ENCODE results near the gene APOBEC3B. TPM values are rescaled to one million over a fixed set of nuclear protein-coding genes. Genes with fewer than 3 reads are reported as not detected.

APOBEC3B gene
- total RNA-seq, 1 donor from 2014 or later = 15.2 TPM

DNA sequence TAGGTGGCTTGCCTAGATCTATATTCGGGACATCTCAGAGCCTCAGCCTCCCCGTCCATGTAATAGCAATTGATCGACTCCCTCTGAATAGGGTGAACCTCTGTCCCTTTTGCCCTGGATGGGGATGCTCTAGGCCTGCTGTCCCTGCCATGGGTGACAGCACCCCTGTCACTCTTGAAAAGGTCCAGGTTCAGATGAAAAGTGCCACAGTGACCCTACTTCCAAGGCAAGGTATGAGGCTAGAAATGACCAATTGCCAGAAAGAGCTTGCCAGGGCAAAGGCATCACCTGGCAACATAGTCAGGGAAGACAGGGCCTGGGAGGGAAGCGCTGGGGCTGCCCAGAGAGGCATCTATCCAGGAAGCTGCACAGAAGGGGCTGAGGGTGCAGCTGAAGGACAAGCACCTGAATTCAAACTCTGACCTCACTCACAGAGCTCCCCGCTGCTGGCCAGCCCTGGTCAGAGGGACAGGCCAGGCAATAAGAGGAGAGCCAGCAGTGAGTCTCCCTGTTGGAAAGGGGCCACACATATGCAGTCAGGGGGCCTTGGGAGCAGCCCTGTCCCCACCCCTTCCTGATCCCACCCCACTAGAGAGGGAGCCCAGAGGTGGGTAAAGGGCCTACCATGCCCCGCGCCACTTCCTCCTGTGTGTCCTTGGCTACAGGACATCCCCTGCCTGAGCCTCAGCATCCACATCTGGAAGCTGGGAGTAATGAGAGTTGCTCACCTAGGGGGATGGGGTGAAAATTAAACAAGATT, 33.8 kb upstream of the APOBEC3B start:
- Histone ChIP-seq H3K27me3 (ENCODE audit: control insufficient read depth, insufficient read depth, low read length) (peaks cover 46% of the 10 kb centered on the region), H3K4me3 (ENCODE audit: low read depth, low read length) (no peak overlapping the region), H3K36me3 (ENCODE audit: control insufficient read depth, insufficient read depth, low read length) (no peaks in the 10 kb centered on the region)
- no peak for DNase-seq (ENCODE audit: low read depth)
- TF ChIP-seq, protein P1, sequence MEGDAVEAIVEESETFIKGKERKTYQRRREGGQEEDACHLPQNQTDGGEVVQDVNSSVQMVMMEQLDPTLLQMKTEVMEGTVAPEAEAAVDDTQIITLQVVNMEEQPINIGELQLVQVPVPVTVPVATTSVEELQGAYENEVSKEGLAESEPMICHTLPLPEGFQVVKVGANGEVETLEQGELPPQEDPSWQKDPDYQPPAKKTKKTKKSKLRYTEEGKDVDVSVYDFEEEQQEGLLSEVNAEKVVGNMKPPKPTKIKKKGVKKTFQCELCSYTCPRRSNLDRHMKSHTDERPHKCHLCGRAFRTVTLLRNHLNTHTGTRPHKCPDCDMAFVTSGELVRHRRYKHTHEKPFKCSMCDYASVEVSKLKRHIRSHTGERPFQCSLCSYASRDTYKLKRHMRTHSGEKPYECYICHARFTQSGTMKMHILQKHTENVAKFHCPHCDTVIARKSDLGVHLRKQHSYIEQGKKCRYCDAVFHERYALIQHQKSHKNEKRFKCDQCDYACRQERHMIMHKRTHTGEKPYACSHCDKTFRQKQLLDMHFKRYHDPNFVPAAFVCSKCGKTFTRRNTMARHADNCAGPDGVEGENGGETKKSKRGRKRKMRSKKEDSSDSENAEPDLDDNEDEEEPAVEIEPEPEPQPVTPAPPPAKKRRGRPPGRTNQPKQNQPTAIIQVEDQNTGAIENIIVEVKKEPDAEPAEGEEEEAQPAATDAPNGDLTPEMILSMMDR (IDR thresholded peaks at IDR 0.05; ENCODE audit: insufficient read depth, low read length, poor library complexity, severe bottlenecking) = no peak

DNA sequence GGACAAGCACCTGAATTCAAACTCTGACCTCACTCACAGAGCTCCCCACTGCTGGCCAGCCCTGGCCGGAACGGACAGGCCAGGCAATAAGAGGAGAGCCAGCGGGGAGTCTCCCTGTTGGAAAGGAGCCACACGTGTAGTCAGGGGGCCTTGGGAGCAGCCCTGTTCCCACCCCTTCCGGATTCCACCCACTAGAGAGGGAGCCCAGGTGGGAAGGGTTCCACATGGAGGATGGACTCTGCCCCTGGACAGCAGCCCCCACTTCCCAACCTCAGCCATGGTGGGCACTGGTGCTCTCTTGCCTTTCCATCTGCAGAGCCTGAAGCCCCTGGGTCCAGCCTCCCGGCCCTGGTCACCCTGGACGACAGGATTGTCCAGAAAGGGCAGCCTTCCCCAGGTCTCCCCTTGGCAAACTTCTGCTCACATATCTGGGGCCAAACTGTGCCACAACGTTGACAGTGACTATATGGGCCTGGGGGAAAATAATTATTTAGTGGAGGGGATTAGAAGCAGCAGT, 32.2 kb upstream of the APOBEC3B start:
- no peak for DNase-seq (ENCODE audit: low read depth)
- TF ChIP-seq, protein P1 (IDR thresholded peaks at IDR 0.05; ENCODE audit: insufficient read depth, low read length, poor library complexity, severe bottlenecking) = no peak
- Histone ChIP-seq H3K27me3 (ENCODE audit: control insufficient read depth, insufficient read depth, low read length) (peaks cover 37% of the 10 kb centered on the region), H3K36me3 (ENCODE audit: control insufficient read depth, insufficient read depth, low read length) (no peaks in the 10 kb centered on the region), H3K4me3 (ENCODE audit: low read depth, low read length) (no peak overlapping the region)

DNA sequence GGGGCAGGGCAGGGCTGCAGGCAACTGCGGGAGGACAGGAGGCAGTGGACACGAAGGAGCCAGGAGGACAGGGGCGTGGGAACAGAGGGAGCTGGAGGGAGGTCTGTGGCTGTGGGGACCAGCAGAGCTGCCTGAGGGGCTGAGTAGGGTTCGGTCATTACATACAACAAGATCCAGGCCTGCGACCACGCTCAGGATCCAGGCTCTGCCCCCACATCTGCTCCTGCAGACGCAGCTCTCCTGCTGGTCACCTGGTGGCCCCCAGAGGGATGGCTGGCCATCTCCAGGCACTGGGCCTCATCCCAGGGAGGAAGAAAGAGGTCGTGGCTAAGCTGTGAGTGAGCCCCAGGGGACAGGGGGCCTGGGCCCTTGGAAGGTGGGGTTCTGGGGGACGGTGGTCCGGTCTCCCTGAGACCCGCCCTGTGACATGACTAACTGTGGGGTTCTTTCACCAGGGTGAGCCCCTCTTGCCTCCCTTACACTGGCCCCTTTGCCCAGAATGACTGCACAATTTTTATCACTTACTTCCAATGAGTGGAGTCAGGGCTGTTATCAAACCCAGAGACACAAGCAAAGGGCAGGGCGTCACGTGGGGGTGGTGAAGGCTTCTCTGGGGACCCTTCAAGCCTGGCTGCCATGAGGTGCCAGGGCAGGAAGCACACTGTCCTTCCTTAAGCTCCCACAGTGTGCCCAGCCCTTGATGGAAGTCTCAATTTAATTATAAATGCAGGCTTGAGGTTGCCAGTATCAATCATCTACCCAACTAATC, 31.4 kb upstream of the APOBEC3B start:
- DNase-seq (ENCODE audit: low read depth) = no peak
- no peak overlapping the region for H3K4me3 ChIP-seq (ENCODE audit: low read depth, low read length)
- no peaks in the 10 kb centered on the region for H3K36me3 ChIP-seq (ENCODE audit: control insufficient read depth, insufficient read depth, low read length)
- peaks cover 34% of the 10 kb centered on the region for H3K27me3 ChIP-seq (ENCODE audit: control insufficient read depth, insufficient read depth, low read length)
- TF ChIP-seq, protein P1 (IDR thresholded peaks at IDR 0.05; ENCODE audit: insufficient read depth, low read length, poor library complexity, severe bottlenecking) = no peak

DNA sequence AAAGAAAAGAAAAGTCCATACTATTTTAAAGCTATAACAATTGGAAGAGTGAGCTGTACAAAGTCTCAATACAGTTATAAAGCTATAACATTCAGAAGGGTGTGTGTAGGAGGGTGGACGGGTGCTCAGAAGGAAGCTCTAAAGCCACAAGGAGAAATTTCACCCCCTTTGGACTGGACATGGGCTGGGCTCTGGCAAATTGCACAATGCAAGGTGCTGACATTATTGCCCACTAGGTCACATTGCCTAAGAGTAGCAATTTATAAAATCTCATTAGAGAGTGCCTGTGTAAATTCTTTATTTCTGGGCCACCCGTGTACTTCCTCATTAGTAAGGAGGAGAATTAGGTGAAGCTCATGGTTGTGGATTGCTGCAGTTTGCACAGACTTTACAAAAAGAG, 30.4 kb upstream of the APOBEC3B start:
- H3K4me3 ChIP-seq (ENCODE audit: low read depth, low read length) = no peak overlapping the region
- TF ChIP-seq, protein P1 (IDR thresholded peaks at IDR 0.05; ENCODE audit: insufficient read depth, low read length, poor library complexity, severe bottlenecking) = no peak
- peaks cover 29% of the 10 kb centered on the region for H3K27me3 ChIP-seq (ENCODE audit: control insufficient read depth, insufficient read depth, low read length)
- no peaks in the 10 kb centered on the region for H3K36me3 ChIP-seq (ENCODE audit: control insufficient read depth, insufficient read depth, low read length)
- no peak for DNase-seq (ENCODE audit: low read depth)

DNA sequence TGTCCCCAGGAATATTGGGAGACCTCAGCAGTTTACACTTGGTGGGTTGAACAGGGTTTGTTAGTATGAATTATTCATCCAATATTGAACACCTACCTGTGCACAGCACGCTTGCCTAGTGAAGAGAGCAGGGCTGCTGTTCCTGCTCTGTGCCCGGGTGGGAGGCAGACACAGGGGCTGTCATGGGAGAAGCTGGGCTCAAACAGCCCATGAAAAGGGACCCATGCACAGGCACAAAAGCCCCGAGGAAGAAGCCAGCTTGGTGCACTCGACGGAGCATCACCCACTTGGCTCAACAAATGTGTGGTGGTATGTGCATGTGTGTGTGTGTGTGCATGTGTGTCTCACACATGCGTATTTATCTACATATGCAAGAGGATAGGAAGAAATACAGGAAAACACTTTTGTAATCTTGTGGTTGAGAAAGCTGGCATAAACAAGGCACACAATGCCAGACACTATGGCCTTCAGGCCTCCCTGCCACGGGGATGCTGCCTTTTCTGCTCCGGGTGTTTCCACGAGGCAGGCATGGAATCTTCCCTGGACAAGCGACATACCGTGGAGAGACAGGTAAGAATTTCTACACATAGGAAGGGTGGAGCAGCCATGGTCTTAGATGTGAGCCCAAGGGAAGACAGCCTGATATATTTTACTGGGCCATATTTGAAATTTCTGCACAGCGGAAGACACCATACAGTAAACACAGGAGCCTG, 29.7 kb upstream of the APOBEC3B start:
- H3K27me3 ChIP-seq (ENCODE audit: control insufficient read depth, insufficient read depth, low read length) = peaks cover 25% of the 10 kb centered on the region
- H3K36me3 ChIP-seq (ENCODE audit: control insufficient read depth, insufficient read depth, low read length) = no peaks in the 10 kb centered on the region
- DNase-seq (ENCODE audit: low read depth) = no peak
- no peak overlapping the region for H3K4me3 ChIP-seq (ENCODE audit: low read depth, low read length)
- TF ChIP-seq, protein P1 (IDR thresholded peaks at IDR 0.05; ENCODE audit: insufficient read depth, low read length, poor library complexity, severe bottlenecking) = no peak

Measured in kidney epithelial cell (primary cell).